ENCODE results near the gene COX20. TPM values are rescaled to one million over a fixed set of nuclear protein-coding genes. Genes with fewer than 3 reads are reported as not detected.
"Not testable (repeated sequence)": the region's sequence is repeated elsewhere in the genome, so short reads cannot be mapped to it uniquely, and the experiment has no call there.

The COX20 gene
- 17.4 TPM for total RNA-seq

- peak; percentile 92 for ATAC-seq
These were observed at the start of gene COX20 for GRCh38 chr1:244835276-244836134. Gene COX20 (plus strand): TSS chr1:244835658. CDS start chr1:244835715, 57 bp downstream.

- ATAC-seq: no peak
These were observed 46.8 kb upstream of the COX20 start for GRCh38 chr1:244788493-244789275.

GRCh38 chr1:244789276-244789580 lies 46.2 kb upstream of the COX20 start:
- no peak for ATAC-seq

GRCh38 chr1:244789731-244790130 lies 45.7 kb upstream of the COX20 start:
- no peak for ATAC-seq

GRCh38 chr1:244791061-244791460 lies 44.4 kb upstream of the COX20 start:
- no peak for ATAC-seq

GRCh38 chr1:244792188-244792850 lies 43.1 kb upstream of the COX20 start:
- ATAC-seq: no peak

GRCh38 chr1:244794071-244794470 lies 41.4 kb upstream of the COX20 start:
- no peak for ATAC-seq

GRCh38 chr1:244794516-244794915 lies 40.9 kb upstream of the COX20 start:
- ATAC-seq: not testable (repeated sequence)

- ATAC-seq: peak; percentile 70
These were observed 38.6 kb upstream of the COX20 start for GRCh38 chr1:244796719-244797406.

- ATAC-seq: no peak
These were observed 34.6 kb upstream of the COX20 start for GRCh38 chr1:244800821-244801220.

GRCh38 chr1:244801246-244801645 lies 34.2 kb upstream of the COX20 start:
- ATAC-seq: peak; percentile 33

GRCh38 chr1:244802041-244802440 lies 33.4 kb upstream of the COX20 start:
- ATAC-seq: no peak

GRCh38 chr1:244802556-244803239 lies 32.8 kb upstream of the COX20 start:
- no peak for ATAC-seq

- no peak for ATAC-seq
These were observed 30.6 kb upstream of the COX20 start for GRCh38 chr1:244804841-244805240.

GRCh38 chr1:244807138-244807537 lies 28.3 kb upstream of the COX20 start:
- ATAC-seq: no peak

- ATAC-seq: no peak
These were observed 25.2 kb upstream of the COX20 start for GRCh38 chr1:244810221-244810620.

GRCh38 chr1:244813327-244813726 lies 22.1 kb upstream of the COX20 start:
- no peak for ATAC-seq

- no peak for ATAC-seq
These were observed 19.8 kb upstream of the COX20 start for GRCh38 chr1:244815600-244816099.

- ATAC-seq: no peak
These were observed 18.0 kb upstream of the COX20 start for GRCh38 chr1:244817415-244817894.

GRCh38 chr1:244820131-244820530 lies 15.3 kb upstream of the COX20 start:
- no peak for ATAC-seq

- ATAC-seq: no peak
These were observed 14.3 kb upstream of the COX20 start for GRCh38 chr1:244821134-244821533.

- no peak for ATAC-seq
These were observed 12.6 kb upstream of the COX20 start for GRCh38 chr1:244822878-244823277.

Data from esophagus mucosa (tissue), 1 donor.